H1 (cell line): ENCODE data around the gene NF1. TPM values are rescaled to one million over a fixed set of nuclear protein-coding genes. Genes with fewer than 3 reads are reported as not detected.

Source experiments
- ASH2L ChIP-seq: fragments of 200-600, 300-600 bp; sonication (generic); IDR thresholded peaks from one replicate; pipeline ENCODE4 v1.7.1; 2017; ENCODE audit warnings: low read length
- CHD1 ChIP-seq: IDR thresholded peaks from 2 replicates; pipeline ENCODE4 v1.6.1; 2012; ENCODE audit warnings: low read depth, low read length, improper control_type of control experiment
- CHD7 ChIP-seq: fragments of 300-600 bp; sonication (generic); IDR thresholded peaks from 2 replicates; pipeline ENCODE4 v1.7.1; 2012; ENCODE audit warnings: low read length, moderate library complexity, mild to moderate bottlenecking, inconsistent platforms; ENCODE audit not compliant: insufficient replicate concordance
- CREB1 ChIP-seq: IDR thresholded peaks from 2 replicates; pipeline ENCODE4 v1.6.1; 2012; ENCODE audit warnings: inconsistent platforms
- EGR1 ChIP-seq: IDR thresholded peaks from 2 replicates; pipeline ENCODE4 v1.6.1; 2011; ENCODE audit warnings: low read depth, low read length, borderline replicate concordance
- GTF2F1 ChIP-seq: IDR thresholded peaks from 2 replicates; pipeline ENCODE4 v1.6.1; 2012; ENCODE audit warnings: low read depth, low read length, improper control_type of control experiment, borderline replicate concordance
- POLR2AphosphoS5 ChIP-seq: IDR thresholded peaks from 2 replicates; pipeline ENCODE4 v1.6.1; 2011; ENCODE audit warnings: low read depth, low read length
- POU5F1 ChIP-seq: IDR thresholded peaks from 2 replicates; pipeline ENCODE4 v1.6.1; 2011; ENCODE audit warnings: low read depth, mild to moderate bottlenecking, low read length, moderate library complexity
- RBBP5 ChIP-seq: IDR thresholded peaks from 2 replicates; pipeline ENCODE4 v1.7.1; 2012; ENCODE audit warnings: low read depth, mild to moderate bottlenecking, inconsistent platforms, low read length, moderate library complexity, borderline replicate concordance
- SIX5 ChIP-seq: IDR thresholded peaks from 2 replicates; pipeline ENCODE4 v1.6.1; 2011; ENCODE audit warnings: mild to moderate bottlenecking, low read depth, low read length
- SP4 ChIP-seq: IDR thresholded peaks from 2 replicates; pipeline ENCODE4 v1.6.1; 2012; ENCODE audit warnings: low read length, inconsistent platforms
- TCF12 ChIP-seq: IDR thresholded peaks from 2 replicates; pipeline ENCODE4 v1.6.1; 2011; ENCODE audit warnings: low read depth, mild to moderate bottlenecking, low read length
- polyA plus RNA-seq, 7 experiments: library from polyadenylated mRNA; depleted of rRNA in 3 of 7; stranded (reverse) in 5 of 7; unstranded in 2 of 7; fragments of >200 nt in 5 of 7; fragments of 200-250 nt in 2 of 7; gene quantifications; 1 replicate in 5 of 7; 2 replicates in 1 of 7; 4 replicates in 1 of 7; pipeline versions ENCODE4 v1.2.1 to v1.2.3, GENCODE V29; 2011 to 2013; ENCODE audit warnings: missing spikeins in 2 of 7, mixed read lengths in 2 of 7
- total RNA-seq: library from RNA; stranded (reverse); fragmentation: NEBNext Ultra II Directional; extraction: Animal tissue kit (Norgen Biotek cat#: 25700); gene quantifications from 2 replicates; pipeline ENCODE4 v1.2.1, GENCODE V29; 2021

Gene NF1
- total and polyA plus RNA-seq, 2 of the 8 experiments (the other 6 are each of a cell fraction or from before 2014, with no cell fraction given), result 19.3 to 29.6 TPM

DNA sequence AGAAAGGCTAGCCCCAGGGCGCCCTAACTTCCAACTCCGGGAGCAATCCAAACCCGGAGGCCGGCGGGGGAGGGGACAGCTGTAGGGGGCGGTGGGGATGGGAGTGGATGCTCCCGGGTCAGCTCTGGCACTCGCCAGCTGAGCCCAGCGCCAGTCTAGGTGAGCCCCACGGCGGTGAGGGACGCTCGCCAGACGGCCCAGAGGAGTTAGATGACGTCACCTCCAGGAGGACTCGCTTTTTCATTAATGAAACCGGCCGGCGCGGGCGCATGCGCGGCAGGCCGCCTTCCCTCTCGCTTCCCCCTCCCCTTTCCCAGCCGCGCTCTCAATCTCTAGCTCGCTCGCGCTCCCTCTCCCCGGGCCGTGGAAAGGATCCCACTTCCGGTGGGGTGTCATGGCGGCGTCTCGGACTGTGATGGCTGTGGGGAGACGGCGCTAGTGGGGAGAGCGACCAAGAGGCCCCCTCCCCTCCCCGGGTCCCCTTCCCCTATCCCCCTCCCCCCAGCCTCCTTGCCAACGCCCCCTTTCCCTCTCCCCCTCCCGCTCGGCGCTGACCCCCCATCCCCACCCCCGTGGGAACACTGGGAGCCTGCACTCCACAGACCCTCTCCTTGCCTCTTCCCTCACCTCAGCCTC, at the start of gene NF1 (continued):
- TF ChIP-seq CHD7 (no peak), RBBP5 (peak; percentile 87), POLR2AphosphoS5 (peak; percentile 75; the same call in 1 of the 2 replicates), POU5F1 (no peak), EGR1 (no peak), CHD1 (no peak), SIX5 (no peak), TCF12 (no peak), CREB1 (peak; percentile 83), ASH2L (peak; percentile 36), GTF2F1 (no peak), SP4 (no peak)
